ENCODE data around the gene KLHL21.

- no peak for TF ChIP-seq CTCF (conservative IDR thresholded peaks at IDR 0.05; ENCODE audit: low read depth, low read length)
- TF ChIP-seq EZH2 (IDR thresholded peaks at IDR 0.05; ENCODE audit: borderline replicate concordance, low read depth, low read length, poor library complexity, severe bottlenecking), result no peak
Observed at GRCh38 chr1:6570987-6571386, 31.7 kb downstream of the KLHL21 start.

Data from A673 (cell line).